ENCODE data around the gene PRRG1.
"Not testable (repeated sequence)": the region's sequence is repeated elsewhere in the genome, so short reads cannot be mapped to it uniquely, and the experiment has no call there.

The PRRG1 gene

DNA sequence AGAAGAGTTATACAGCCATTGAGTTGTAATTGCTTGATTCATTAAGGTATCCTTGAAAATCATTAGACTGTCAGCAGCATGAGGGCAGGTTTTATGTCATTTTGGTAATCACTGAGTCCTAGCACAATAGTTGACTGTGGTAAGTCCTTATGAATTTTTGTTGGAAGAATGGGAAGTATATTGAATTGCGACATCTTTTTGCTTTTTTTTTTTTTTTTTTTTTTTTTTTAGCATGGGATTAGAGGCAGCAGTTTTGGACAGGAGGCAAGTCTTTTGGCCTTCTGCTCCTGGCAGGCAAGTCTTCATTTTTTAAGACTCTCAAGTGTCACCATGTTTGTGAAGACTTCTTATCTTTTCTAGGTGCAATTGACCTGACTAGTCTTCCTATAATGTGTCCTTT lies 29.7 kb downstream of the PRRG1 start:
- DNase-seq = no peak

DNA sequence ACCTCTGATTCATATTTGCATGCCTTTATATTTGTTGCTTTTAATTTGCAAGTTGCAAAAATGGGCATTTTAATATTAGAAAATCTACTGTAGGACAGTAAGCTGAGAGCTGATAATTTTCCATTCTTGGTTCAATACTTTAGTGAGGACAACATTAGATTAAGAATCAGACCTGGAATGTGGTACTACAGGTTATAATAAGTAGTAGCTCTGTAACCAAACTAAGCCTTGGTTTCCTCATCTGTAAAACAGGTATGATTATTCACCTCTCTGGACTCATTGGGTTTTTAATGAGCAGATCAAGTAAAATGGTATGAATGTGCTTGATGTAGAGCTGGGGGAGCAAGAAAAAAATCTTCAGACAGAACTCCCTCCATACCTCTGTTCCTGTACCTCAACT lies 31.1 kb downstream of the PRRG1 start:
- no peak for DNase-seq

DNA sequence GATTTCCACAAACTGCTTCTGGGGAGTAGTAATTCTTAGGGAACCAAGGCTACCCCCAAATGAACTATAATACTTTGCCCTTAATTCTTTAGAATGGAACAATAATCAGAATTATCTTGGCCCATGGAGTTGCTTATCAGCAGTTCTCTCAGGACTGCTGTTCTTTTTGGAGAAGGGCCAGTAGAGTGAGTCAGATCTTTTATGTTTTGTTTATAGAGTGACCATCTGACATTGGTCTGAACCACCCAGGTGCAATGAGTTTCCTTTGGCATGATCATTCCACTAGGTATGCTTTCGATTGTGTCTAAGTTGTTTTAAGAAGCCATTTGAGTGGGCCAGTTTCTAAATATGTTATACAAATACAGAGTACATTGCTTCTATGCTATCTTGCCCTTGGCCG lies 31.8 kb downstream of the PRRG1 start:
- DNase-seq = no peak

DNA sequence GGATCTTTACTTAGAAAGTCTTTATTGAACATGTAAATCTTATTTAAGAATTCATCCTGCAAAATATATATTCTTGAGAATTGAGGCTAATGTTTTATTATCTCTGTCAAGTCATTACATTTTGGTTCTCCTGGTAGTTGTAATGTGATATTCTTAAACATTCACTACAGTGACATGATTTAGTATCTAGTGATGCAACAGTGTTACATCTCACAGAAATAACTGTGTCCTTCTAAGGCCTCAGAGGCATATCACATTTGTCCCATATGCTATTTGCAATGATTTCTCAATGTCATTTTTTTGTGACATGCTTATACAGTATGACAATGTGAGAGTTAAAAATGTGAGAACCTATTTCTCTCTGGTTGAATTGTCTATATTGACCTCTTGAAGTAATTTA lies 34.1 kb downstream of the PRRG1 start:
- DNase-seq = no peak

DNA sequence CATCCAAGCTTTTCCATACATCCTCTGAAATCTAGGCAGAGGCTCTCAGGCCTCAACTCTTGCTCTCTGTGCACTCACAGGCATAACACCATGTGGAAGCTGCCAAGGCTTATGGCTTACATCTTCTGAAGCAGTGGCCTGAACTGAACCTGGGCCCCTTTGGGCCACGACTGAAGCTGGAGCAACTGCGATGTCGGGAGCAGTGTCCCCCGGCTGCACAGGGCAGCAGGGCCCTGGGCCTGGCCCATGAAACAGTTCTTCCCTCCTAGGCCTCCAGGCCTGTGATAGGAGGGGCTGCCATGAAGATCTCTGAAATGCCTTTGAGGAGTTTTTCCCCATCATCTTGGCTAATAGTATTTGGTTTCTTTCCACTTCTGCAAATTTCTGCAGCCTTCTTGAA lies 39.2 kb downstream of the PRRG1 start:
- no peak for DNase-seq

DNA sequence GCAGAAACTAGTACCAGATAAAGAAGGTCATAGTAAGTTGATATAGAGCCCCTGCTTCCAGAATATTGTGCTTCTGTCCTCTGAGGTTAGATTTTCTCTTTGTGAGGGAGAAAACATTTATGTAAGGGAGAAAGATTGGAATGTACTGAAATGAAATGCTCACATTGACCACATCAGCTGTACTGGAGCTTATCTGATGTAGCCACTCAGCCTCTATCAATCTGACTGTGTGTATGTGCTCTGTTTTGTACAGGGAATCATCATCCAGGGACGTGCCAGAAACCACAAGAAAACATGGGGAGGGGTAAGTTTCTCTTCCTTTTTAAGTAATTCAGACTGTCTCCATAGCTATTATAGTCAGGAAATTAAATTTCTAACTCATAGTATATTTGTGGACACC lies 56.8 kb downstream of the PRRG1 start:
- no peak for DNase-seq

DNA sequence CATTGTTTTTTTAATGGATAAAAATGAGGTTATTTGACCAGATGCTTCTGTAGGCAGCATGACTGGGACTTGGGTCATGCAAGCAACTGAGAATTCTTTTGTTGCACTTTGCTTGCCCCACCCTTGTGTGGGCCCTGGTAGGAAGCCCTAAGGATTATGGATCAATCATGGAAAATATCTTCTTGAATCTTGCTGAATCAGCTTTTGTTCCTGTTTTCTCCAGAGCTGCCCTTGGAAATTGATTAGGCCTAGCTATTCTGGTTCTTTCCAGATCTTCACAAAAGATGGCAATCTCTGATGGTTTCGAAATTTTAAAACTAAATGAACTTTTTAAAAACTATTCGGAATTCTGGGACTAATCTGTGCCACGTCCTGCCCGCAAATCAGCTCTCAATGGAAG lies 58.6 kb downstream of the PRRG1 start:
- DNase-seq = no peak

DNA sequence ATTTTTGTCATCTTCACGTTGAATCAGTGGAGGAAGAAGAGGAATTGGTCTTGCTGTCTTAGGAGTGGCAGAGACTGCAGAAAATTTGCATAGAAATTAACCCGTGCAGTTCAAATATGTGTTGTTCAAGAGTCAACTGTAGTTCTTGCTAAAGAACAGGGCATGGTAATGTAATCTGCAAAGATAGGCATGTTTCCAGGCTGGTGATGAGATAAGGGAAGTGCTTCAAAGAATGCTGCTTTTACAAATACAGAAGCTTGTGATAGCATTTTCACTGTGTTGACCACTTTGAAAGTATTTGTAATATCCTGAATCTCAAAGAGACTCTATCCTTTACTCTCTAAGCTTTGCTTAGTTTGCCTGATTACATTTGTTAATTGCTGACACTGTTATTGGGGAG lies 60.1 kb downstream of the PRRG1 start:
- DNase-seq = no peak

DNA sequence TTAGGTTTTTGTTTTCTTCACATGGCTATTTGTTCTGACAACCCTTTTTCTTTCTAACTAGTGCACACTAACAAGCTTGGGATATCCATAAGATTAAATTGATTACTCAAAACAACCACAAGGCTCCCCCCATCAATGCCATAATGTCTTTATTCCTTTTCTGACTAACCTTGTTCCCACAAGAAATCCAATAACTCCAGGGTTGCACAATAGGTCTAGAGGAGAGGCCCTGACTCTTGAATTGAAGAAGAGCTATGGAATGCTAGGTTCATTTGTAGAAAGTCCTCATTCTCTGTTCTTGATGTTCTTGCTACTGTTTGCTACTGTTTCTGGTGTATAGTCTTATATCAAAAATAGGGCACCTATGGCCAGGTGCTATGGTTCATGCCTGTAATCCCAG lies 71.0 kb downstream of the PRRG1 start:
- DNase-seq = no peak

DNA sequence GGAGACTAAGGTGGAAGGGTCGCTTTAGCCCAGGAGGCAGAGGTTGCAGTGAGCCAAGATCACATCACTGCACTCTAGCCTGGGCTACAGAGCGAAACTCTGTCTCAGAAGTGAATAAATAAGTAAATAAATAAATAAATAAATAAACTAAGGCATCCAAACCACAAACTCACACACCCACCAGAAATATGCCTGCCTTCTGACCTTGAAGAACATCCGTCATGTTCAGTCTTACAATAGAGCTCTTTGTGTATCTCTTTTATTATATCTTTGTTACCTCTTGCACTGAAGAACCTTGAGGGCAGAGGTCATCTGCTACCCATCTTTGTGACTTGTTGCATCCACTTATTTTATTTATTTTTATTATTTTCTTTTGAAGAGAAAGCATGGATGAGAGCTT lies 71.6 kb downstream of the PRRG1 start:
- no peak for DNase-seq

DNA sequence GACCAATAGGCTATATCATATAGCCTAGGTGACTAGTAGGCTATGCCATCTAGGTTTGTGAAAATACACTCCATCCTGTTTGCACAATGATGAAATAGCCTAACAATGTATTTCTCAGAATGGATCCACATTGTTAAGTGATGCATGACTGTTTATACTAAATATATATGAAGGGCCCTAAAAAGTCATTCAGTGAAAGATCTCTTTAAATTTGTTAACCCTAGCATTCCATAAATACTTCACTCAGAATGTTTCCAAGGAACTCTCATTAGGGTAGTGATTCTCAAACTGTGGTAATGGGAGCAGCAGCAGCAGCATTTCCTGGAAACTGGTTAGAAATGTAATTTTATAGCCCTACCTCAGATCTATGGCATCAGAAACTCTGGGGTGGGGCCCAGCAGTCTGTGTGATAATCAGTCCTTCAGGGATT lies 74.9 kb downstream of the PRRG1 start:
- DNase-seq = no peak

DNA sequence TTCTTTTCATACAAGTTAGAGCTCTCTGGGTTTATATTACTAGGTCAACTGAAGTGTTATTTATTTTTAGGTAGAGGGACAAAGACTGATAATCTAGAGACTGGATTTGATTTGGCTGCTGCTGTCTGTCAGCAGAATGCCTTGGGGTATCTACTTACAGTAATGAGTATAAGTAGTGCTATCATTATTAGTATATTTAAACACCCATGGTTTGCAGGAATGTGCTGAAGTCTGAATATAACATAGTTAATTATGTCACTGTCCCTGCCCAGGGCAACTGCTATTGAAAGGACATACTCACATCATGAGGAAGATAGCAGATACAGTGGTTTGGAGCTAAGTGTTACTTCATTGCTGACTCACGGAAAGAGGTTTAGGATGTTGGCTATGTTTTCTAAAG lies 76.2 kb downstream of the PRRG1 start:
- no peak for DNase-seq

DNA sequence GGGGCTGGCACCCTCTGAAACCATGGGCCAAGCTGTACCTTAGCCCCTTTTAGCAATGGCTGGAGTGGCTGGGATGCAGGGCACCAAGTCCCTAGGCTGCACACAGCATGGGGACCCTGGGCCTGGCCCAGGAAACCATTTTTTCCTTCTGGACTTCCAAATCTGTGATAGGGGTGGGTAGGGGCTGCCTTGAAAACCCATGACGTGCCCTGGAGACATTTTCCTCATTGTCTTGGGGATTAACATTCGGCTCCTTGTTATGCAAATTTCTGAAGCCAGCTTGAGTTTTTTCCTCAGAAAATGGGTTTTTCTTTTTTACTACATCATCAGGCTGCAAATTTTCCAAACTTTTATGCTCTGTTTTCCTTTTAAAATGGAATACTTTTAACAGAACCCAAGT lies 79.8 kb downstream of the PRRG1 start:
- not testable (repeated sequence) for DNase-seq

DNA sequence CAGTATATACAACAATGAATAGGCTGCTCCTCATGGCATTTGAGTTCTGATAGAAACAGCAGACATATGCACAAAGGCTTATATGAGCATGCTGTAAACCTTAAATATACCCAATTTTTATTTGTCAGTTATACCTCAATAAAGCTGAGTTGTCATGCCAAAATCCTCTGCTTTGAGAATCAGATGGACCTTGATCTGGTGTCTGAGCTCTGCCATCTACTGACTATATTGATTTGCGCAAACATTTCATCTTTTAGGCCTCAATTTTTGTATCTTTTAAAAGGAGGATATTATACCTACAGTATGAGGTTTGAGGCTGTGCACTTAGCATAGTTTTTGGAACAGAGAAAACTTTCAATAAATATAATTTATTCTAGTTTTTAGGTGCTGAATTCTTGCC lies 85.2 kb downstream of the PRRG1 start:
- no peak for DNase-seq

DNA sequence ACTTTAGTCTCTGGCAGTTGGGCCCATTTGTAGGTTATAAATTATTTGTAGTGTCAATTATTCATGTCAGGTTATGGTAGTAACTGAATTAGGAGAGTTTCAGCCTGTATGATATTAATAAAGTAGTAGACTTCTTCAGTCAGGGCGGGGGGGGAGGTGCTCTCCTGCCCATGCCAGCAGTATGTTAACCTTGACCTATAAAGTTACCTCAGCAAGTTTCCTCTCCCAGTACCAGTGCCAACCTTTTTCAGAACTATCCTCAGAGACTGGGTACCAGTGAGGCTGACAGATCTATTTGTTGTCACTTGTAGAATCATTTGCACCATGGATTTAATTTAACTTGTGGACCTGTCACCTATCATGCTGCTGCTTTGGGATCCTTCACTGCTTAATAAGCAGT lies 88.0 kb downstream of the PRRG1 start:
- DNase-seq = no peak

DNA sequence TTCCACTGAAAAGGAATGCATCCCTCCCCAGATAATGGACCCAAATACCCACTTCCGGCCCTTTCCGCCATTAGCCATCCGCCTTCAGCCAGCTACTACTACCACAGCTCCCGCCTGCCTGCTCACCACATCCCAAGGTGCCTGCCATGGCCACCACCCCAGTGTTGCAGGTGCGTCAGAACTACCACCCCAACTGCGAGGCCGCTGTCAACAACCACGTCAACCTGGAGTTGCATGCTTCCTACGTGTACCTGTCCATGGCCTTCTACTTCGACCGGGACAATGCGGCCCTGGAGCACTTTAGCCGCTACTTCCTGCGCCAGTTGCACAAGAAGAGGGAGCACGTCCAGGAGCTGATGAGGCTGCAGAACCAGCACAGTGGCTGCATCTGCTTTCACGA lies 92.2 kb downstream of the PRRG1 start:
- DNase-seq = no peak

DNA sequence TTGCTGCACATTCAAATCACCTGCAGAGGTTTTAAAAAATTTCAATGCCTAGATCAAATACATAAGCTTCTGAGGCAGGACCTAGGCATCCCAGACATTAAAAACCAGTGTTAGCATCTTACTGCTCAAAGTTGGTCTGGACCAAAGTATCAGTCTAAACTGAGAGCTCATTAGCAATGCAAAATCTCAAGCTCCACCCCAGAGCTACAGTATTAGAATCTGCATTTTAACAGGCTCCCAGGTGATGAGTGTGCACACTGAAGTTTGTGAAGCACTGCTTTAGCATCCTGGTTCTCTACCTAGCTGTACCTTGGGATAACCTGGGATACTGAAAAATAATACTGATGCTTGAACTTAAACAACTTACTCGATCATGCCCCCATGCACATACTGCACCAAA lies 96.0 kb downstream of the PRRG1 start:
- no peak for DNase-seq

DNA sequence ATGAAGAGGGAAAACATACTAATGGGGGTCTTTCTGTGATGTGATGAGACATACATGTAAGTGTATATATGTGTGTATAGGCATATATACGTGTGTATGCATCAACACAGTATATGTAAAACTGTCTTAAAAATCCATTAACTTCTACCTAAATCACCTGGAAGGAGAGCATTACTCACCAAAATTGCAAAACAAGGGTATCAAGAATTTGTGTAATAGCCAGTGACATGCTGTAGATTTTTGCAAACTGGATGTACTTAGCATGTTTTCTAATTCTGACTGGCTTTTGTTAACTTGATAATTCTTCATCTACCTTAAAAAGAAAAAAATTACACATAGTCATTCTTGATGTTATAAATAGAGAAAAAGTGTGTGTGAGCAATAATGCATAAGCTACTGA lies 104.7 kb downstream of the PRRG1 start:
- no peak for DNase-seq

DNA sequence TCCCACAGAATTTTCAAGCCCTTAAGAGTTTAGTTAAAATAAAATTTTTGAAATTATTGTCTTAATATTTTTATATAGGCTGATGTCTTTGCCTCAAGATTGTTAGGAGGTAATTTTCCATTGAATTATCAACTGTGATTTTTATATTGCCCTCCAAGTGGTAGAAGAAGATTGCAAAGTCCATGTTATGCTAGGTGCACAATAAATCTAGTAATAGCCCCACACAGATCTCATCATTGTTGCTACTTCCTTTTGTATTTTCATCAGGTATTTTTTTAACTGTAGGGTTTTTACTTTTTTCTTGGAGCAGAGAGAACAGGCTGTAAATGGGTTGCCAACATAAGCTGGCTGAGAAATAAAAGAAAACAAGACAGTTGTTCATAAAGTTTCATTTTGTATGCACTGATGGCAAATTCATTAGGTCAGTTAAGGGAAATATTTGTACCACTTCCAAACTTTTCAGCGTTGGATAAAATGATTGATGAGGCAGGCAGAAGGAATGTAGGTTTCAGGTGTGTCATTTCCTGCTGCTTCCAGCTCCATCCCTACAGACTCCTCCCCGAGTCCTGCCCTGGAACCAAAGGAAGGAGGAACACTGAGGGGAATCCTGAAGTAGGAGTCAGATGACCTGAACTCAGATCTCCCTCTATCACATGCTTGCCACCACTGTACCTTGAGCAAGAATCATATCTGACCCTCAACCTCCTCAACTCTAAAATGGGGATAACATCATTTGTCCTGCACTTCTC lies 105.5 kb downstream of the PRRG1 start:
- no peak for DNase-seq

DNA sequence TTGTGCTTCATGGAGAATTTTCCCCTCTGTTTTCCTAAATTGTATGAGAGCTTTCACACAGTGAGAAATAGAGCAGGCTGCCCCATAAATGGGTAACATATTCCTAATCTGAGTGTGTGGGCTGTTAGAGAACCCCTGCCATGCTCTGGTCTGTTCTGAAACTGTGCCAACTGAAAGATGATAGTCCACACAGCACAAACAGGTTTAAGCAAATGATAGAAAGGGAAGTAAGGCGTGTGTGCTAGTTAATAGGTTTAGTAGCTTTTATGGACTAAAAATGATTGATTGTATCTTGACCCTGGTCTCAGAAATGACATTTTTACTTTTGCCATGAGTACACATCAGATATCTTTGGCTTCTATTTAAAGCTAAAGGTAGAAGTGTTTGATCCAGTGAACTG lies 106.2 kb downstream of the PRRG1 start:
- DNase-seq = no peak

DNA sequence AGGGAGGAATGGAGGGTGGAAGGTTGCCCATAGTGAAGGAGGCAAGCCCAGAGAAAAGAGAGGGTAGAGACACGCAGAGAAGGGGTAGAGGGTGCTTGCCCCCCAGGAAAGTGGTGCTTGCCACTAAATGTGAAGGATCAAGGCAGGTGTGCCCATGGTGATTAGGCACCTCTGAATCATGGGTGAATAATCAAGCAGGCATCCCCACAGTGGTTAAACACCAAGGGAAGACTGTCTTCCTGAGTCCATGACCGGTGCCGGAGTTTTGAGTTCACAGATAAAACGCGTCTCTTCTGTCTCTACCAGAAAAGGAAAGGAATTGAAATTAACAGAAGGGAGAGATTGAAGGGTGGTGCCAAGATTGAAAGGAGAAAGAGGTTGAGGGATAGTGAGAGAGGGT lies 111.1 kb downstream of the PRRG1 start:
- DNase-seq = not testable (repeated sequence)

DNA sequence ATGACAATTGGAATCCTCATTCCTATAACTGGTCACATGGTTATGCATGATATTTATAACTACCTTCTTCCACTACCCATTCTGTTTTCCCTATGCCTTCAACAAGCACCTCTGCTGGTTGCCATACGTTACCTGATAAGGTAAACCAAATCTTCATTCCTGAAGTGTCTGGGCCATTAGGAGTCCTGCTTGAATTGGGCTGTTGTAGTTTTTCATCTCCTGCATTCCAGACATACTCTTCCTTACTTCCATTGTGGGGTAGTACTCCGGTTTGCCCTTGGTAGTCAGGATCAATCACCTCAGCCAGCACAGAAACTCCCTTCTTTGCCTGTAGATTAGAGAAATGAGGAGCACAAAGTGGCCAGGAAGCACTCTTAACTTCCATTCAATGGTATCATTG lies 113.2 kb downstream of the PRRG1 start:
- DNase-seq = no peak

DNA sequence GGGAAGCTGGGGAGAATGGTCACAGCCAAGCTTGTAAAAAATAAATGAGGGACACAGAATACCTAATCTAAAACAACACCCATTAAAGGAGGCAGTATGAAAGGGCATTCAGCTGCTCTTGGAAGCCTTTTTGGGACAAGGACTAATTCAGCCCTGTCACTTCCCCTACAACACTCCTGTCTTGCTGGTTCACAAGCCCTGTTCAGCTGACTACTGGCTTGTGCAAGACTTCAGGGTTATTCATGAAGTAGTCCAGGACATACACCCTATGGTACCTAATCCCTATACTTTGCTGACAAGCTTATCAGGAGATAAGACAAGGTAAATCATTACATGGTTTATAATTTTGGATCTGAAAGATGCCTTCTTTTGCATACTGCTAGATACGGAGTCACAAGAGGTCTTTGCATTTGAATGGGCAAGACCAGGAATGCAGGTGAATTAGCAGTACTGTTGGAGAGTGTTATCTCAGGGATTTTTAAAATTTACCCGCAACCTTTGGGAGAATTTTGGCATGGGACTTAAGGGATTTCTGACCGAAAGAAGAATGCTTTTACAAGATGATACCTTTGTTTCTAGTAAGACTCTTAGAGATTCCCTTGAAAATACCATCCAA lies 119.1 kb downstream of the PRRG1 start:
- DNase-seq = no peak

DNA sequence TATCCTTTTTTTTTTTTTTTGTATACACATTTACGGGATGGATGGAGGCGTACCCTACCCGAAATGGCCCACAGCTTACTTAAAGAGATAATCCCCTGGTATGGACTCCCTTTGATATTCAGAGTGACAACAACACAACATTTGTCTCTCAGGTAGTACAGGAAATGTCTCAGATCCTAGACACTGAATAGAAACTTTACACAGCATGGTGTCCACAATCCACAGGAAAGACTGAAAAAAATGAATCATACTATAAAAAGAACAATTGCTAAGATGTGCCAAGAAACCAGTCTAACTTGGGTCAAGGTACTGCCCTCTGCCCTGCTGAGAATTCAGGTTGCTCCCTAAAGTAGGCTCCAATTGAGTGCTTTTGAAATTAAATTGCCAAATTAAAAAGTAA lies 121.5 kb downstream of the PRRG1 start:
- DNase-seq = no peak

DNA sequence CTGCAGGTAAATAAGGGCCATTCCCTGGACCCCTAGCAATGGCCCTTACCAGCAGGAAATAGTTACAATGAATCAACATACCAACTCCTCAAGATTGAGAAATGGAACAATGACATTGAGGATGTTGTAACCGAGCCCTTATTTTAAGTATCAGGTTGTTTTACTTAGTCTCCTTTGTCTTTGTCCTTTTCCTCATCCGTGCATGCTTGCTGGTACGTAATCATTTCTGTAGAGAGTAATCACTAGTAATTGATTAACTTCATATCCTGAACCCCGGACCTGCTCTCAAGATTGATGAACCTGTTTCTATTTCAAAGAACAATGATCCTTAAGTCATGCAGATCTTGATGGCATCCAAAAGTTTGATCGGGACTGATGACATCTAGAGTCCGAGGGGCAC lies 123.7 kb downstream of the PRRG1 start:
- no peak for DNase-seq

All from activated CD8-positive, alpha-beta memory T cell treated with anti-CD3 and anti-CD28 coated beads, Interleukin-2, amount 50 U/mL, for 4 hours (primary cell).